Measurements from ENCODE around the gene MAG. TPM values are rescaled to one million over a fixed set of nuclear protein-coding genes. Genes with fewer than 3 reads are reported as not detected.

MAG gene
- total and polyA plus RNA-seq, 2 of the 13 experiments (the other 11 are each of a cell fraction or from before 2014, with no cell fraction given): 0.20 to 1.3 TPM

DNA sequence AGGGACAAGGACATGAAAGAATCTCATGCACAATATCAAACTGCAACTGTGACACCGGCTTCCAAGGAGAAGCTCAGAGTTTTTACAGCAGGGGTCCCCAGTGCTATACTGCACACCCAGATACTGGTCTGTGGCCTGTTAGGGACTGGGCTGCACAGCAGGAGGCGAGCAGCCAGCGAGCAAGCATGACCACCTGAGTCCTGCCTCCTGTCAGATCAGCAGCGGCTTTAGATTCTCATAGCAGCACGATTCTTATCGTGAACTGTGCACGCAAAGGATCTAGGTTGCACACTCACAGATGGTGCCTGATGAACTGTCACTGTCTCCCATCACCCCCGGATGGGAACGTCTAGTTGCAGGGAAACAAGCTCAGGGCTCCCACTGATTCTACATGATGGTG is 23.9 kb downstream of the MAG start (continued):
- TF ChIP-seq, protein P1, sequence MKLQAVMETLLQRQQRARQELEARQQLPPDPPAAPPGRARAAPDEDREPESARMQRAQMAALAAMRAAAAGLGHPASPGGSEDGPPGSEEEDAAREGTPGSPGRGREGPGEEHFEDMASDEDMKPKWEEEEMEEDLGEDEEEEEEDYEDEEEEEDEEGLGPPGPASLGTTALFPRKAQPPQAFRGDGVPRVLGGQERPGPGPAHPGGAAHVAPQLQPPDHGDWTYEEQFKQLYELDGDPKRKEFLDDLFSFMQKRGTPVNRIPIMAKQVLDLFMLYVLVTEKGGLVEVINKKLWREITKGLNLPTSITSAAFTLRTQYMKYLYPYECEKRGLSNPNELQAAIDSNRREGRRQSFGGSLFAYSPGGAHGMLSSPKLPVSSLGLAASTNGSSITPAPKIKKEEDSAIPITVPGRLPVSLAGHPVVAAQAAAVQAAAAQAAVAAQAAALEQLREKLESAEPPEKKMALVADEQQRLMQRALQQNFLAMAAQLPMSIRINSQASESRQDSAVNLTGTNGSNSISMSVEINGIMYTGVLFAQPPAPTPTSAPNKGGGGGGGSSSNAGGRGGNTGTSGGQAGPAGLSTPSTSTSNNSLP (IDR thresholded peaks at IDR 0.05; ENCODE audit: low read depth, low read length): no peak
- no peak for TF ChIP-seq ZNF354B (CRISPR knock-in tag; IDR thresholded peaks at IDR 0.05)
- peak; percentile 27; the same call in 1 of the 2 replicates for TF ChIP-seq ZNF292 (CRISPR knock-in tag; IDR thresholded peaks at IDR 0.05; ENCODE audit: borderline replicate concordance, low read depth)
- no peak for TF ChIP-seq ZNF709 (CRISPR knock-in tag; IDR thresholded peaks at IDR 0.05)
- TF ChIP-seq ZNF446 (CRISPR knock-in tag; IDR thresholded peaks at IDR 0.05): no peak
- TF ChIP-seq HMGA1 (CRISPR knock-in tag; conservative IDR thresholded peaks at IDR 0.05): no peak
- TF ChIP-seq MTA3 (CRISPR knock-in tag; IDR thresholded peaks at IDR 0.05): no peak
- no peak for TF ChIP-seq ZNF775 (CRISPR knock-in tag; IDR thresholded peaks at IDR 0.05; ENCODE audit: borderline replicate concordance)
- TF ChIP-seq NCOA2 (CRISPR knock-in tag; IDR thresholded peaks at IDR 0.05): no peak
- TF ChIP-seq, protein P2, sequence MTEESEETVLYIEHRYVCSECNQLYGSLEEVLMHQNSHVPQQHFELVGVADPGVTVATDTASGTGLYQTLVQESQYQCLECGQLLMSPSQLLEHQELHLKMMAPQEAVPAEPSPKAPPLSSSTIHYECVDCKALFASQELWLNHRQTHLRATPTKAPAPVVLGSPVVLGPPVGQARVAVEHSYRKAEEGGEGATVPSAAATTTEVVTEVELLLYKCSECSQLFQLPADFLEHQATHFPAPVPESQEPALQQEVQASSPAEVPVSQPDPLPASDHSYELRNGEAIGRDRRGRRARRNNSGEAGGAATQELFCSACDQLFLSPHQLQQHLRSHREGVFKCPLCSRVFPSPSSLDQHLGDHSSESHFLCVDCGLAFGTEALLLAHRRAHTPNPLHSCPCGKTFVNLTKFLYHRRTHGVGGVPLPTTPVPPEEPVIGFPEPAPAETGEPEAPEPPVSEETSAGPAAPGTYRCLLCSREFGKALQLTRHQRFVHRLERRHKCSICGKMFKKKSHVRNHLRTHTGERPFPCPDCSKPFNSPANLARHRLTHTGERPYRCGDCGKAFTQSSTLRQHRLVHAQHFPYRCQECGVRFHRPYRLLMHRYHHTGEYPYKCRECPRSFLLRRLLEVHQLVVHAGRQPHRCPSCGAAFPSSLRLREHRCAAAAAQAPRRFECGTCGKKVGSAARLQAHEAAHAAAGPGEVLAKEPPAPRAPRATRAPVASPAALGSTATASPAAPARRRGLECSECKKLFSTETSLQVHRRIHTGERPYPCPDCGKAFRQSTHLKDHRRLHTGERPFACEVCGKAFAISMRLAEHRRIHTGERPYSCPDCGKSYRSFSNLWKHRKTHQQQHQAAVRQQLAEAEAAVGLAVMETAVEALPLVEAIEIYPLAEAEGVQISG (CRISPR knock-in tag; IDR thresholded peaks at IDR 0.05): no peak
- TF ChIP-seq, protein P3, sequence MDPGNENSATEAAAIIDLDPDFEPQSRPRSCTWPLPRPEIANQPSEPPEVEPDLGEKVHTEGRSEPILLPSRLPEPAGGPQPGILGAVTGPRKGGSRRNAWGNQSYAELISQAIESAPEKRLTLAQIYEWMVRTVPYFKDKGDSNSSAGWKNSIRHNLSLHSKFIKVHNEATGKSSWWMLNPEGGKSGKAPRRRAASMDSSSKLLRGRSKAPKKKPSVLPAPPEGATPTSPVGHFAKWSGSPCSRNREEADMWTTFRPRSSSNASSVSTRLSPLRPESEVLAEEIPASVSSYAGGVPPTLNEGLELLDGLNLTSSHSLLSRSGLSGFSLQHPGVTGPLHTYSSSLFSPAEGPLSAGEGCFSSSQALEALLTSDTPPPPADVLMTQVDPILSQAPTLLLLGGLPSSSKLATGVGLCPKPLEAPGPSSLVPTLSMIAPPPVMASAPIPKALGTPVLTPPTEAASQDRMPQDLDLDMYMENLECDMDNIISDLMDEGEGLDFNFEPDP (CRISPR knock-in tag; conservative IDR thresholded peaks at IDR 0.05): no peak
- TF ChIP-seq ZFP62 (CRISPR knock-in tag; IDR thresholded peaks at IDR 0.05): no peak
- TF ChIP-seq NCOA1 (CRISPR knock-in tag; IDR thresholded peaks at IDR 0.05): 0 out of 2 replicates have a peak, but pooled peaks have one; percentile 1
- no peak for TF ChIP-seq ELF1 (CRISPR knock-in tag; IDR thresholded peaks at IDR 0.05)
- no peak for TF ChIP-seq ZNF552 (CRISPR knock-in tag; IDR thresholded peaks at IDR 0.05; ENCODE audit: borderline replicate concordance)
- TF ChIP-seq TFAP4 (IDR thresholded peaks at IDR 0.05; ENCODE audit: borderline replicate concordance, low read depth): peak; percentile 25; the same call in 1 of the 2 replicates
- TF ChIP-seq HDAC6 (IDR thresholded peaks at IDR 0.05; ENCODE audit: low read depth, low read length): no peak
- TF ChIP-seq, protein P4, sequence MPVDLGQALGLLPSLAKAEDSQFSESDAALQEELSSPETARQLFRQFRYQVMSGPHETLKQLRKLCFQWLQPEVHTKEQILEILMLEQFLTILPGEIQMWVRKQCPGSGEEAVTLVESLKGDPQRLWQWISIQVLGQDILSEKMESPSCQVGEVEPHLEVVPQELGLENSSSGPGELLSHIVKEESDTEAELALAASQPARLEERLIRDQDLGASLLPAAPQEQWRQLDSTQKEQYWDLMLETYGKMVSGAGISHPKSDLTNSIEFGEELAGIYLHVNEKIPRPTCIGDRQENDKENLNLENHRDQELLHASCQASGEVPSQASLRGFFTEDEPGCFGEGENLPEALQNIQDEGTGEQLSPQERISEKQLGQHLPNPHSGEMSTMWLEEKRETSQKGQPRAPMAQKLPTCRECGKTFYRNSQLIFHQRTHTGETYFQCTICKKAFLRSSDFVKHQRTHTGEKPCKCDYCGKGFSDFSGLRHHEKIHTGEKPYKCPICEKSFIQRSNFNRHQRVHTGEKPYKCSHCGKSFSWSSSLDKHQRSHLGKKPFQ (CRISPR knock-in tag; IDR thresholded peaks at IDR 0.05; ENCODE audit: insufficient replicate concordance): no peak
- TF ChIP-seq MAFG (CRISPR knock-in tag; IDR thresholded peaks at IDR 0.05): no peak
- TF ChIP-seq ZNF331 (CRISPR knock-in tag; IDR thresholded peaks at IDR 0.05): 0 out of 2 replicates have a peak, but pooled peaks have one; percentile 25
- TF ChIP-seq ZFP36 (IDR thresholded peaks at IDR 0.05; ENCODE audit: borderline replicate concordance, low read depth, low read length, partially characterized antibody): no peak
- TF ChIP-seq STAG1 (CRISPR knock-in tag; IDR thresholded peaks at IDR 0.05): peak; percentile 58
- no peak for TF ChIP-seq HES4 (CRISPR knock-in tag; IDR thresholded peaks at IDR 0.05; ENCODE audit: borderline replicate concordance)
